T-helper 2 cell treated with Interferon-gamma antibody and Interleukin-4, amounts not matched to agents 5 μg/mL and 100 μg/mL, for 36 hours (primary cell): ENCODE data around the gene ADAMTSL2.
"Not testable (repeated sequence)": the region's sequence is repeated elsewhere in the genome, so short reads cannot be mapped to it uniquely, and the experiment has no call there.

Source experiments
- DNase-seq: peaks from one replicate; pipeline ENCODE4 v3.0.0; 2021; ENCODE audit warnings: low spot score
- H3K27ac Mint-ChIP-seq: one replicate; pipeline ENCODE4 v1.8.0; 2021; ENCODE audit warnings: mild to moderate bottlenecking, mixed read lengths
- H3K27me3 Mint-ChIP-seq: one replicate; pipeline ENCODE4 v1.8.0; 2021; ENCODE audit warnings: low read depth, mixed read lengths
- H3K36me3 Mint-ChIP-seq: one replicate; pipeline ENCODE4 v1.8.0; 2021; ENCODE audit warnings: low read depth, mixed read lengths
- H3K4me1 Mint-ChIP-seq: one replicate; pipeline ENCODE4 v1.8.0; 2021; ENCODE audit warnings: low read depth, mixed read lengths
- H3K4me3 Mint-ChIP-seq: one replicate; pipeline ENCODE4 v1.8.0; 2022; ENCODE audit warnings: mild to moderate bottlenecking, moderate library complexity, mixed read lengths
- H3K9me3 Mint-ChIP-seq: one replicate; pipeline ENCODE4 v1.8.0; 2021; ENCODE audit warnings: mixed read lengths

The ADAMTSL2 gene

DNA sequence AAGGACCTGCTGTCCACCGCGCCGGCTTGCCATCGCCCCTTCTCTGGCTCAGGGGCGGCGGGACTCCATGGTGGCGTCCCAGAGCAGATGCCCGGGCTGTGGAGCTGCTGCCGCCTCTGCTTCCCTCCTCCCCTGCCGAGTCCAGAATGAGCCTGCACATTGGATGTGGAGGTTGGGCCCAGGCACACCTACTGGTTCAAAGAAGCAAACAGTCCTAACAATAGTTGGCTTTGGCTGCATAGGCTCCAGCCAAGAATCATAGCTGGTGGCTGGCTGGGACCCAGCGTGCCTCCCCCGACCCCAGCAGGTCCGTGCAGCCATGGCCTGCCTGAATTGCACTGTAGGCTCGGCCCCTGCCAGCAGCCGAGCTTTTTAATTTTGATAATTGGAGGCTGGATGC is 25.8 kb downstream of the ADAMTSL2 start:
- no peak overlapping the region for H3K4me3 Mint-ChIP-seq
- no peaks in the 10 kb centered on the region for H3K27me3 Mint-ChIP-seq
- H3K36me3 Mint-ChIP-seq = no peaks in the 10 kb centered on the region
- H3K4me1 Mint-ChIP-seq = no peaks in the 10 kb centered on the region
- no peak overlapping the region for H3K27ac Mint-ChIP-seq
- no peak for DNase-seq
- H3K9me3 Mint-ChIP-seq = no peaks in the 10 kb centered on the region

DNA sequence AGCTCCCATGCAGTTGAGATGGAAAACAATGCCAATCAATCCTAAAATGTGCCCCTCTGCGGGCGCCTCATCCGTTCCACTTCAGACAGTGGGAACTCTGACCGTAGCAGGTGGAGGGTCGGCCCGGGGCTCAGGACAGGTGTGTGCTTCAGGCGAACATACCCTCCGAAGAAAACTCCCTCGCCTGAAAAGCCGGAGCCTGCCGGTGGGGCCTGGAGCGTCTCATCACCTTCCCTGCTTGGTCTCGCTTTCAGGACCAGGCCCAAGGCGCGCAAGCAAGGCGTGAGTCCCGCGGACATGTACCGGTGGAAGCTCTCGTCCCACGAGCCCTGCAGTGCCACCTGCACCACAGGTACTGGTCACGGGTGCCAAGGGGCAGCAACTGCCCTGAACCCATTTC is 26.4 kb downstream of the ADAMTSL2 start:
- no peaks in the 10 kb centered on the region for H3K36me3 Mint-ChIP-seq
- no peaks in the 10 kb centered on the region for H3K9me3 Mint-ChIP-seq
- H3K27ac Mint-ChIP-seq = no peak overlapping the region
- no peaks in the 10 kb centered on the region for H3K27me3 Mint-ChIP-seq
- no peaks in the 10 kb centered on the region for H3K4me1 Mint-ChIP-seq
- no peak for DNase-seq
- no peak overlapping the region for H3K4me3 Mint-ChIP-seq

DNA sequence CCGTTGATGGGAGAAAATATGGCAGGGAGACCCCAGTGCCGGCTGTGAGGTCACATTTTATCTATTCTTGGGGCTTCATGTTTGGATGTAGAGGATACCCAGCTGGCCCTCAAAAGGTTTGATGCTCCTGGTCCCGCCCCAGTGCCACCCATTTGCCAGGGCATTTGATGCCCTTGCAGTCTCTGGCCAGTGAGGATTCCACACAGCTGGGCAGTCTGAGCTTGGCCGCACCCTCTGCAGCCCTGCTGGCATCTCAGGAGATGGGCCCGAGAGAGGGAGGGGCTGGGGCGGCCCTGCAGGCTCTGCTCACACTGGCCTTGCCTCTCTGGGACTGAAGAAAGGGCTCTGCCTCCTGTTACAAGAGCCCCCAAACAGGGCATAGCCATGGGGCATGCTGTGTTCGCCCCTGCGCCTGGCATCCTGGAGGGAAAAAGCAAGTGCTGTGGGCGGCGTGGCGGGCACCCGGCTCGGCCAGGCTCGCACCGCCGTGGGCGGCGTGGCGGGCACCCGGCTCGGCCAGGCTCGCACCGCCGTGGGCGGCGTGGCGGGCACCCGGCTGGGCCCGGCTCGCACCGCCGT is 27.6 kb downstream of the ADAMTSL2 start:
- Mint-ChIP-seq H3K36me3 (no peaks in the 10 kb centered on the region), H3K4me1 (no peaks in the 10 kb centered on the region), H3K9me3 (no peaks in the 10 kb centered on the region), H3K27ac (no peak overlapping the region), H3K27me3 (no peaks in the 10 kb centered on the region), H3K4me3 (no peak overlapping the region)
- DNase-seq = no peak

DNA sequence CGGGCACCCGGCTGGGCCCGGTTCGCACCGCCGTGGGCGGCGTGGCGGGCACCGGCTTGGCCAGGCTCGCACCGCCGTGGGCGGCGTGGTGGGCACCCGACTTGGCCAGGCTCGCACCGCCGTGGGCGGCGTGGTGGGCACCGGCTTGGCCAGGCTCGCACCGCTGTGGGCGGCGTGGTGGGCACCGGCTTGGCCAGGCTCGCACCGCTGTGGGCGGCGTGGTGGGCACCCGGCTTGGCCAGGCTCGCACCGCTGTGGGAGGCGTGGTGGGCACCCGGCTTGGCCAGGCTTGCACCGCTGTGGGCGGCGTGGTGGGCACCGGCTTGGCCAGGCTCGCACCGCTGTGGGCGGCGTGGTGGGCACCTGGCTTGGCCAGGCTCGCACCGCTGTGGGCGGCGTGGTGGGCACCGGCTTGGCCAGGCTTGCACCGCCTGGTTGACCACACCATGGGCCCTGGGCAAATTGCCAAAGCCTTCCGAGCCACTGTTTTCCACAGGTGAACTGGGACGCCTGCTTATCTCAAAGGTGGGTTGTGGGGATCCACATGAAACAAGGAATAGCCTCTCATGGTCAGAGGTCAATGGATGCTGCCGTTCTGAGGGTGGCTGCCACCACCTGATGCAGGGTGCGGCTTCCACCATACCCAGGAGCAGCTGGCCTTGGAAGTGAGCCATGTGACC is 28.2 kb downstream of the ADAMTSL2 start:
- H3K36me3 Mint-ChIP-seq = no peaks in the 10 kb centered on the region
- H3K4me3 Mint-ChIP-seq = no peak overlapping the region
- no peaks in the 10 kb centered on the region for H3K4me1 Mint-ChIP-seq
- H3K27ac Mint-ChIP-seq = no peak overlapping the region
- no peaks in the 10 kb centered on the region for H3K27me3 Mint-ChIP-seq
- DNase-seq = no peak
- no peaks in the 10 kb centered on the region for H3K9me3 Mint-ChIP-seq

DNA sequence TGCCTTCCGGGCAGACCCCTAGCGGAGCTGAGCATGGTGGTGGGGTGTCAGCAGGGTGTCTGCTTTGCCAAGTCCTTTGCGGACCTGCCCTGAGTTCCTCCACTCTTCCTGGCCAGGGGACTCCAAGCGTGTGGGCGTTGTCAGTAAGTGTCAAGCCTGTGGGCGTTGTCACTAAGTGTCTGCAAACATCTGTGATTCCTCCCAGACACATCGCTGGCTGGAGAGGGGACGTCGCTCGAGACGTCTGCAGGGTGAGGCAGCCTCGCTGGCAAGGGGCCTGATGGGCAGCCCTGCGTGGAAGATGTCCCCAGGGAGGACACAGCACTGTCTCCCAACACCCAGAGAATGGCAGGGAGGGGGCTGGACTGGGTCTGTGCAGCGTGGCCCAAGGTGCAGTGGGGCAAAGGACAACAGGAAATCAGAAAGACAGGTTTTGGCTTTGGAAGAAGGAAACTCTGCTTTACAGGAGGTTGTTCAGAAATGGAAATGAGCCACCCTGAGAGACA is 28.8 kb downstream of the ADAMTSL2 start:
- Mint-ChIP-seq H3K36me3 (no peaks in the 10 kb centered on the region), H3K27ac (no peak overlapping the region), H3K27me3 (no peaks in the 10 kb centered on the region), H3K9me3 (no peaks in the 10 kb centered on the region), H3K4me3 (no peak overlapping the region), H3K4me1 (no peaks in the 10 kb centered on the region)
- no peak for DNase-seq

DNA sequence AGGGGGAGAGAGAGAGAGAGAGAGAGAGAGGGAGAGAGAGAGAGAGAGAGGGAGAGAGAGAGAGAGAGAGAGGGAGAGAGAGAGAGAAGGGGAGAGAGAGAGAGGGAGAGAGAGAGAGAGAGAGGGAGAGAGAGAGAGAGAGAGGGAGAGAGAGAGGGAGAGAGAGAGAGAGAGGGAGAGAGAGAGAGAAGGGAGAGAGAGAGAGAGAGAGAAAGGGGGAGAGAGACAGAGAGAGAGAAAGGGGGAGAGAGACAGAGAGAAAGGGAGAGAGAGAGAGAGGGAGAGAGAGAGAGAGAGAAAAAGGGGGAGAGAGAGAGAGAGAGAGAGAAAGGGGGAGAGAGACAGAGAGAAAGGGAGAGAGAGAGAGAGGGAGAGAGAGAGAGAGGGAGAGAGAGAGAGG is 29.3 kb downstream of the ADAMTSL2 start:
- H3K36me3 Mint-ChIP-seq, H3K27me3 Mint-ChIP-seq, H3K27ac Mint-ChIP-seq: not testable (repeated sequence)

DNA sequence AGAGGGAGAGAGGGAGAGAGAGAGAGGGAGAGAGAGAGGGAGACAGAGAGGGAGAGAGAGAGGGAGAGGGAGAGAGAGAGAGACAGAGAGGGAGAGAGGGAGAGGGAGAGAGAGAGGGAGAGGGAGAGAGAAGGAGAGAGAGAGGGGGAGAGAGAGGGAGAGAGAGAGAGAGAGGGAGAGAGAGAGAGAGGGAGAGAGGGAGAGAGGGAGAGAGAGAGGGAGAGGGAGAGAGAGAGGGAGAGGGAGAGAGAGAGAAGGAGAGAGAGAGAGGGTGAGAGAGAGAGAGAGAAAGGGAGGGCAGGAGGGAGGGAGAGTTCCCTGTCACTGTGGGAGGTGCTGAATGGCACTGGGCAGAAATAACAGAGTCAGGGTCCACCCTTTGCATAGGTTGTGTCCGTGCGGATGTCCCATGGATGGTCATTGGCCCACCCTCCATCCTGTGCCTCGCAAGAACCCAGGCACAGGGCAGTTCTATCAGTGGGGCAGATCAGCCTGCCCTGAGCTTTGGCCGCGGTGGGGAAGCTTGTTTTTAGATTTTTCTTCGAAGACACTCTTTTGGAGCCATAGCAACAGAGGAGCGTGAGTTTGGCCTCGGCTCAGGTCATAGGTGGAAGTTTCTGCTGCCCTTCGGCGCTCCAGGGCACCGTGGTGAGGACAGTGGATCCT is 30.1 kb downstream of the ADAMTSL2 start:
- Mint-ChIP-seq H3K4me3 (no peak overlapping the region), H3K4me1 (no peaks in the 10 kb centered on the region)

More for the DNA sequence above, 29.3 kb downstream of the ADAMTSL2 start:
- not testable (repeated sequence) for H3K4me3 Mint-ChIP-seq, DNase-seq, H3K4me1 Mint-ChIP-seq, H3K9me3 Mint-ChIP-seq

DNA sequence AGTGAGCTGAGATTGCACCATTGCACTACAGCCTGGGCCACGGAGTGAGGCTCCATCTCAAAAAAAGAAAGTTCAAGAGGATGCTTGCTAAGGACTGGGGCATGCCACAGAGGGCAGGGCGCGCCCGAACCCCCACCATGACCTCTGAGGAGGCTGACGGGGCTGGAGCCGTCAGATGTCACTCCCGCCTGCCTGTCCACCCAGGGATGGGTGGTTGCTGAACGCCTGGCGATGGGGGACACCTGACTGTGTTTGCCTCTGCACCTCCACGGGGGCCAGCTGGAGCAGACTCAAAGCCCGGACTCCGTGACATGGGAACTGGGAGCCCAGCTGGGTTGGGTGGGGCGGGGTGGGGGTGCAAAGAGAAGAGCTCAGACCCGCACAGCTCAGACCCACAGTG is 31.9 kb downstream of the ADAMTSL2 start:
- Mint-ChIP-seq H3K27me3 (no peaks in the 10 kb centered on the region), H3K27ac (no peak overlapping the region), H3K4me1 (no peaks in the 10 kb centered on the region), H3K36me3 (no peaks in the 10 kb centered on the region), H3K9me3 (no peaks in the 10 kb centered on the region), H3K4me3 (no peak overlapping the region)
- DNase-seq = no peak

More for the DNA sequence above, 30.1 kb downstream of the ADAMTSL2 start:
- DNase-seq = no peak
- H3K27ac Mint-ChIP-seq = no peak overlapping the region
- no peaks in the 10 kb centered on the region for H3K9me3 Mint-ChIP-seq
- H3K27me3 Mint-ChIP-seq = no peaks in the 10 kb centered on the region
- H3K36me3 Mint-ChIP-seq = no peaks in the 10 kb centered on the region

DNA sequence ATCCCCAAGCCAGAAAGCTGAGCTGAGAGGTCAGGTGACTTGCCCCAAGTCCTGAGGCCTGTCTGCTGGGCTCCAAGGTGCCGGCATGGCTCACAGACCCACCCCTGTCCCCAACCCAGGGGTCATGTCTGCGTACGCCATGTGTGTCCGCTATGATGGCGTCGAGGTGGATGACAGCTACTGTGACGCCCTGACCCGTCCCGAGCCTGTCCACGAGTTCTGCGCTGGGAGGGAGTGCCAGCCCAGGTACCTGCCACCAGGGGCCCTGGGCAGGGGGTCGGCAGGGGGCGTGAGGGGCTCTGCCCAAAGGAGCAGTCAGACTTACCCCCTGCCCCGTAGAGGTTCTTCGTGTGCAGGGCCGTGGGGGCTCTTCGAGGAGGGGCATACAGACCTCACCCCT is 32.3 kb downstream of the ADAMTSL2 start:
- Mint-ChIP-seq H3K27me3 (no peaks in the 10 kb centered on the region), H3K9me3 (no peaks in the 10 kb centered on the region), H3K4me3 (no peak overlapping the region), H3K36me3 (no peaks in the 10 kb centered on the region), H3K4me1 (no peaks in the 10 kb centered on the region), H3K27ac (no peak overlapping the region)
- no peak for DNase-seq

DNA sequence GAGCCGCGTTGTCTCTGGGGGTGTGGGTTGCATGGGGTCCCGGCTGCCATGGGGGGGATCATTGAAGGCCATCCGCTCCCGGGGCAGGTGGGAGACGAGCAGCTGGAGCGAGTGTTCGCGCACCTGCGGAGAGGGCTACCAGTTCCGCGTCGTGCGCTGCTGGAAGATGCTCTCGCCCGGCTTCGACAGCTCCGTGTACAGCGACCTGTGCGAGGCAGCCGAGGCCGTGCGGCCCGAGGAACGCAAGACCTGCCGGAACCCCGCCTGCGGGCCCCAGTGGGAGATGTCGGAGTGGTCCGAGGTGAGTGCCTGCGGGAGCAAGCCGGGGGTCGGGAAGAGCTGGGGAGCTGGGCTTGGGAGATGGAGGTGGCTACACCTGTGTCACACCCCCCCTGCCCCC is 33.7 kb downstream of the ADAMTSL2 start:
- Mint-ChIP-seq H3K27ac (no peak overlapping the region), H3K27me3 (no peaks in the 10 kb centered on the region), H3K4me3 (no peak overlapping the region), H3K4me1 (no peaks in the 10 kb centered on the region), H3K36me3 (no peaks in the 10 kb centered on the region), H3K9me3 (no peaks in the 10 kb centered on the region)
- no peak for DNase-seq

DNA sequence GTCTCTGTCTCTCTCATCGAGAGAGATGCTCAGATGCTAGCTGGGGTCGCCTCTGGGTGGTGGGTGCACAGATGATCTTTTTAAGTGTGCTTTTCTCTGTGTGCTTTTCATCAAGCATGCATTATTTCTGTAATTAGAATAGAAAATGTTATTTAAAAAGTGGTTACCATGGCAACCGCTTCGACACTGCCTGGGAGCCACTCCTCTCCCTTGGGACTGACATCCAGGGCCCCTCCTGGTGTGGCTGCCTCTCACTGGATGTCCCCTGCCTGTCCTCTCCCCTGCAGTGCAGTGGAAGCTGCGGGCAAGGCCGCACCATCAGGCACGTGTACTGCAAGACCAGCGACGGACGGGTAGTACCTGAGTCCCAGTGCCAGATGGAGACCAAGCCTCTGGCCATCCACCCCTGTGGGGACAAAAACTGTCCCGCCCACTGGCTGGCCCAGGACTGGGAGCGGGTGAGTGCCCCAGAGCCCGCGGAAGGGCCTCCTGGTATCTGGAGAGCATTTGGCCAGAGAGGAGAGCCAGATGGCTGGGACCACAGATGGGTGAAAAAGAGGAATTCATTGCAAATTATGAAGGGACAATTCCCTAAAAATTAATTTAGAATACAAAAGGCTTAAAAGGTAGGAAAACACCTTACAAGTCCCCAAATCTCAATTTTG is 34.7 kb downstream of the ADAMTSL2 start:
- H3K4me3 Mint-ChIP-seq = no peak overlapping the region
- H3K4me1 Mint-ChIP-seq = no peaks in the 10 kb centered on the region
- H3K27ac Mint-ChIP-seq = no peak overlapping the region
- no peaks in the 10 kb centered on the region for H3K27me3 Mint-ChIP-seq
- H3K9me3 Mint-ChIP-seq = no peaks in the 10 kb centered on the region
- H3K36me3 Mint-ChIP-seq = no peaks in the 10 kb centered on the region
- DNase-seq = no peak

DNA sequence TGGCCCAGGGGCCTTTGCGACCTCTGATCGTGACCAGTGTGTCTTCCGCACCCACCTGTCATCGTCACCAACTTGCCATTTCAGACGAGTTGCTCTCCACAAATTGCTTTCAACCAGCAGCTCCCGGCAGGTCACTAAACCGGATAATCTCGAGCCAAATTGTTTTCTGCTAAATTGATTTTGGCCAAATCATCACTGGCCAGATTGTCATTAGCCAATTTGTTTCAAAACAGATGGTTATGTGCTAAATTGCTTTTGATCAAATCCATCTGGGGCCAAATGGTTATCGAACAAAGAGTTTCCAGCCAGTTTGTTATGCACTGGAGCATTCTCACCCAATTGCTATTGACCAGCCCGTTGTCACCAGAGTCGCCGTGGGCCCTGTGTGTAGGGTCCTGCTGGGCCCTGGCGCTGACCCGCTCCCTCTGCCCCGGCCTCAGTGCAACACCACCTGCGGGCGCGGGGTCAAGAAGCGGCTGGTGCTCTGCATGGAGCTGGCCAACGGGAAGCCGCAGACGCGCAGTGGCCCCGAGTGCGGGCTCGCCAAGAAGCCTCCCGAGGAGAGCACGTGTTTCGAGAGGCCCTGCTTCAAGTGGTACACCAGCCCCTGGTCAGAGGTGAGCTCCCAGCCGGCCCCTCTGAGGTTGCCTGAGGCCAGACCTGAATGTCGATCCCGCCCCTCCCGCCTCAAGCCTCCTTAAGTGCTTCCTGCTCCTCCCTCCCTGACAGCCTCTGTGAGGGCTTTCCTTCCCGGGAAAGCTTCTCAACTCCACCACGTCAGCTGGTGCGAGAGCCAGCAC is 35.6 kb downstream of the ADAMTSL2 start:
- Mint-ChIP-seq H3K27ac (no peak overlapping the region), H3K4me3 (no peak overlapping the region), H3K9me3 (no peaks in the 10 kb centered on the region), H3K36me3 (no peaks in the 10 kb centered on the region), H3K27me3 (no peaks in the 10 kb centered on the region), H3K4me1 (no peaks in the 10 kb centered on the region)
- DNase-seq = no peak

DNA sequence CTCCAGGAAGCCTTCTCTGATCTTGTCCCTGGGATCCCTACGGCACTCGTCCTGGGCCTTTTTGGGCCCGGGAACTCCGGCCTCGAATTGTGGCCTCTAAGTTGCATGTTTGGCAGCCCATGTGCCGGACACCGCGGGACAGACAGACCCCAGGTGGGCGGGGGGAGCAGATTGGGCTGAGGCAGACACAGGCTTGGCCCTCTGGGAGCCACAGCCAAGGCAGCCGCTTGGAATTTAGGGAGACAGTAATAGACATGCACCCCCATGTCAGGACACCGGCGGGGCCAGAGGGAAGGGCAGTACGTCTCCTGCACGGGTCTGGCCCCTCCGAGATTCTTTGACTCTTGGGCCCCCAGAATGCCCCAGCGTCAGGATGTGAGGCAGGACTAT is 36.2 kb downstream of the ADAMTSL2 start:
- Mint-ChIP-seq H3K4me1 (no peaks in the 10 kb centered on the region), H3K36me3 (no peaks in the 10 kb centered on the region), H3K27me3 (no peaks in the 10 kb centered on the region), H3K4me3 (no peak overlapping the region), H3K27ac (no peak overlapping the region), H3K9me3 (no peaks in the 10 kb centered on the region)
- no peak for DNase-seq
